K562 (cell line): ENCODE results near the gene TTLL9. TPM values are rescaled to one million over a fixed set of nuclear protein-coding genes. Genes with fewer than 3 reads are reported as not detected.

Source experiments
- ATAC-seq: fragments of 200-7000 bp; cut with Tn5 transposase; 3 replicates; pipeline ENCODE4 v1.9.1; 2020; ENCODE audit warnings: moderate library complexity
- BruUV-seq: library from RNA; stranded (reverse); fragments of 400-500 nt; replicated peaks from 2 replicates; lab custom pipeline; 2021; lab: Mats Ljungman, UMichigan
- CTCF ChIA-PET: fragments of 300-600 bp; formaldehyde crosslinking; extraction: SDS; loops from one replicate; lab custom pipeline; 2021; ENCODE audit warnings: low intra/inter-chr PET ratio; lab: Yijun Ruan, JAX
- POLR2A ChIA-PET: fragments of 300-600, 350-650 bp; sonication (Branson Sonifier 250); formaldehyde crosslinking; extraction: SDS; loops from one replicate; lab custom pipeline; 2021; ENCODE audit warnings: antibody characterized with exemption, inconsistent platforms; lab: Yijun Ruan, JAX
- DNase-seq, 4 experiments: peaks; one replicate each; pipeline versions ENCODE4 v3.0.0 to v3.0.0-alpha.2; 2011 to 2018; ENCODE audit warnings: low spot score in 3 of 4, mixed read lengths in 3 of 4; ENCODE audit errors: extremely low read depth in 1 of 4
- FAIRE-seq: peaks from 2 replicates; lab custom pipeline; 2011; peaks lifted over from hg19 to GRCh38; lab: Jason Lieb, UNC
- H2AFZ ChIP-seq: 2 replicates; pipeline ENCODE4 v1.6.0; 2011; ENCODE audit warnings: low read depth, low read length, control low read depth, inconsistent platforms
- H3K27ac ChIP-seq: fragments of 200-600 bp; 3 replicates; pipeline ENCODE4 v1.8.0; 2011; ENCODE audit warnings: low read depth, mild to moderate bottlenecking, control low read depth, inconsistent platforms, low read length, moderate library complexity, mixed read lengths; ENCODE audit errors: extremely low read depth
- H3K27me3 ChIP-seq, 2 experiments: fragments of 300-600 bp in 1 of 2; 2 replicates in 1 of 2; 3 replicates in 1 of 2; pipeline versions ENCODE4 v1.6.0 to v1.8.0; 2011; ENCODE audit warnings: inconsistent platforms in 2 of 2, low read length in 2 of 2, mild to moderate bottlenecking in 1 of 2, mixed read lengths in 1 of 2, moderate library complexity in 1 of 2; ENCODE audit not compliant: control insufficient read depth in 2 of 2, insufficient read depth in 2 of 2
- H3K36me3 ChIP-seq: fragments of 300-600 bp; 3 replicates; pipeline ENCODE4 v1.8.0; 2011; ENCODE audit warnings: mild to moderate bottlenecking, low read length, inconsistent platforms; ENCODE audit not compliant: control insufficient read depth, insufficient read depth
- H3K4me1 ChIP-seq, 2 experiments: fragments of 200-600 bp in 1 of 2; replicated peaks in 1 of 2; 2 replicates in 1 of 2; 3 replicates in 1 of 2; pipeline versions ENCODE4 v1.5.1 to v1.8.0; 2011; ENCODE audit warnings: inconsistent platforms in 2 of 2, low read length in 2 of 2, mild to moderate bottlenecking in 1 of 2, mixed read lengths in 1 of 2, moderate library complexity in 1 of 2; ENCODE audit not compliant: control insufficient read depth in 2 of 2, insufficient read depth in 2 of 2
- H3K4me2 ChIP-seq: 2 replicates; pipeline ENCODE4 v1.6.1; 2011; ENCODE audit warnings: low read length, control low read depth, inconsistent platforms, mixed read lengths; ENCODE audit not compliant: insufficient read depth
- H3K4me3 ChIP-seq: fragments of 200-600 bp; sonication (generic), shearing (Covaris generic); 2 replicates; pipeline ENCODE4 v1.5.1; 2016; ENCODE audit warnings: control low read depth, inconsistent platforms
- H3K79me2 ChIP-seq: fragments of 200-600 bp; 3 replicates; pipeline ENCODE4 v1.8.0; 2011; ENCODE audit warnings: low read length, inconsistent platforms; ENCODE audit not compliant: control insufficient read depth, insufficient read depth
- H3K9ac ChIP-seq, 2 experiments: 2 replicates each; pipeline versions ENCODE4 v1.6.0 to v1.6.1; 2011; ENCODE audit warnings: low read depth in 2 of 2, low read length in 2 of 2, control low read depth in 1 of 2, inconsistent platforms in 1 of 2, mild to moderate bottlenecking in 1 of 2, mixed read lengths in 1 of 2; ENCODE audit not compliant: insufficient read depth in 1 of 2
- H3K9me1 ChIP-seq: one replicate; pipeline ENCODE4 v1.6.0; 2011; ENCODE audit warnings: inconsistent platforms, mild to moderate bottlenecking, low read length, moderate library complexity; ENCODE audit not compliant: control insufficient read depth, insufficient read depth
- H3K9me3 ChIP-seq: replicated peaks from 2 replicates; pipeline ENCODE4 v1.5.1; 2011; ENCODE audit warnings: low read depth, low read length, inconsistent platforms; ENCODE audit not compliant: control insufficient read depth, insufficient read depth
- H4K20me1 ChIP-seq: replicated peaks from 2 replicates; pipeline ENCODE4 v1.6.1; 2011; ENCODE audit warnings: low read length, inconsistent platforms, mixed read lengths; ENCODE audit not compliant: control insufficient read depth, insufficient read depth
- ADNP ChIP-seq: fragments of 200-800 bp; sonication (Bioruptor generic); IDR thresholded peaks from 2 replicates; pipeline ENCODE4 v1.6.1; 2016; ENCODE audit warnings: missing genetic modification characterization, missing compliant biosample characterization
- BCOR ChIP-seq: fragments of 450-650 bp; IDR thresholded peaks from 2 replicates; pipeline ENCODE4 v1.6.1; 2016
- CBX1 ChIP-seq: sonication (generic); IDR thresholded peaks from 2 replicates; pipeline ENCODE4 v1.6.1; 2016; ENCODE audit warnings: antibody characterized with exemption, low read depth, mild to moderate bottlenecking
- CC2D1A ChIP-seq: fragments of 450-650 bp; IDR thresholded peaks from 2 replicates; pipeline ENCODE4 v1.6.1; 2017; ENCODE audit warnings: mild to moderate bottlenecking
- CHD4 ChIP-seq: fragments of 200-600 bp; sonication (generic); IDR thresholded peaks from 3 replicates; pipeline ENCODE4 v1.6.1; 2012; ENCODE audit warnings: low read depth, mild to moderate bottlenecking, mixed read lengths, low read length, inconsistent platforms; ENCODE audit not compliant: insufficient read depth, insufficient replicate concordance, poor library complexity, severe bottlenecking
- EZH2 ChIP-seq: IDR thresholded peaks from 2 replicates; pipeline ENCODE4 v1.6.1; 2012; ENCODE audit warnings: low read depth, mild to moderate bottlenecking, inconsistent platforms, low read length, borderline replicate concordance
- HDAC2 ChIP-seq: fragments of 450-650 bp; IDR thresholded peaks from 2 replicates; pipeline ENCODE4 v1.6.1; 2016; ENCODE audit warnings: mild to moderate bottlenecking
- JUNB ChIP-seq: fragments of 450-650 bp; formaldehyde crosslinking; conservative IDR thresholded peaks from 2 replicates; pipeline ENCODE4 v1.4.0; 2020; ENCODE audit warnings: mild to moderate bottlenecking
- KDM1A ChIP-seq, 2 experiments: fragments of 450-650 bp; IDR thresholded peaks; 2 replicates each; pipeline ENCODE4 v1.6.1; 2016; ENCODE audit warnings: mild to moderate bottlenecking in 2 of 2
- KDM5B ChIP-seq: fragments of 200-600 bp; sonication (generic); IDR thresholded peaks from 2 replicates; pipeline ENCODE4 v1.6.1; 2012; ENCODE audit warnings: low read depth, mild to moderate bottlenecking, moderate library complexity, low read length, control low read depth, inconsistent platforms; ENCODE audit not compliant: insufficient replicate concordance
- LARP7 ChIP-seq: fragments of 450-650 bp; IDR thresholded peaks from 2 replicates; pipeline ENCODE4 v1.6.1; 2016
- PTBP1 ChIP-seq: fragments of 200-400 bp; formaldehyde crosslinking; IDR thresholded peaks from 2 replicates; pipeline ENCODE4 v1.6.1; 2017; ENCODE audit warnings: low read depth, low read length
- RBM25 ChIP-seq: fragments of 200-400 bp; formaldehyde crosslinking; IDR thresholded peaks from 2 replicates; pipeline ENCODE4 v1.6.1; 2018; ENCODE audit warnings: low read length, low read depth, moderate library complexity; ENCODE audit not compliant: severe bottlenecking
- RCOR1 ChIP-seq, 2 experiments: IDR thresholded peaks; 2 replicates each; pipeline ENCODE4 v1.6.1; 2012; ENCODE audit warnings: low read depth in 2 of 2, low read length in 2 of 2, borderline replicate concordance in 1 of 2, improper control_type of control experiment in 1 of 2
- SMARCA5 ChIP-seq: fragments of 450-650 bp; IDR thresholded peaks from 2 replicates; pipeline ENCODE4 v1.6.1; 2016
- ZFPM2 ChIP-seq: fragments of 250-450 bp; sonication (Bioruptor Pico); IDR thresholded peaks from 2 replicates; pipeline ENCODE4 v1.5.1; 2022; ENCODE audit warnings: mild to moderate bottlenecking
- ZNF431 ChIP-seq: sonication (generic); formaldehyde crosslinking; IDR thresholded peaks from 2 replicates; pipeline ENCODE4 v1.8.0; 2022; ENCODE audit warnings: mild to moderate bottlenecking, missing genetic modification reagents
- ZNF699 ChIP-seq: fragments of 250-450 bp; sonication (Bioruptor Pico); IDR thresholded peaks from 2 replicates; pipeline ENCODE4 v1.8.0; 2021; ENCODE audit warnings: mild to moderate bottlenecking, moderate library complexity; ENCODE audit not compliant: insufficient replicate concordance
- ZNF830 ChIP-seq: fragments of 250-450 bp; sonication (Bioruptor Pico); IDR thresholded peaks from 2 replicates; pipeline ENCODE4 v1.5.0; 2021; ENCODE audit warnings: mild to moderate bottlenecking
- WGBS: fragments of 100-300 bp; shearing (Covaris generic); methylation state at CpG from one replicate; pipeline ENCODE4 v1.1.6; 2016; ENCODE audit warnings: low coverage, mixed read lengths; ENCODE audit not compliant: insufficient coverage; ENCODE audit errors: missing lambda C conversion rate; 5-methylcytosine and 5-hydroxymethylcytosine counted together
- in situ Hi-C: fragments of 300-500 bp; cut with MboI; formaldehyde crosslinking; loops from 4 replicates; pipeline ENCODE4 v1.15.0; 2018; ENCODE audit warnings: inconsistent platforms, mixed read lengths
- intact Hi-C: fragments of 100-400 bp; cut with micrococcal nuclease; formaldehyde crosslinking; loops from 2 replicates; pipeline ENCODE4 v1.14.2; 2022
- polyA plus RNA-seq, 8 experiments: library from polyadenylated mRNA; depleted of rRNA in 4 of 8; stranded (reverse) in 5 of 8; unstranded in 3 of 8; fragments of >200 nt; fragmentation: Nextera tagmentation in 2 of 8; fragmentation: Illumina TruSeq in 1 of 8; extraction: Ambion mirVana in 2 of 8; extraction: Trizol in 1 of 8; gene quantifications; 2 replicates each; pipeline versions ENCODE4 v1.2.1 to v1.2.3, GENCODE V29; 2011 to 2014; ENCODE audit warnings: inconsistent platforms in 1 of 8, missing spikeins in 1 of 8
- total RNA-seq, 7 experiments: library from RNA; depleted of rRNA in 6 of 7; stranded (reverse); fragments of >200 nt in 6 of 7; fragmentation: Illumina TruSeq in 2 of 7; extraction: Trizol in 2 of 7; gene quantifications; 2 replicates each; pipeline versions ENCODE4 v1.2.1 to v1.2.3, GENCODE V29; 2011 to 2021; ENCODE audit warnings: low replicate concordance in 1 of 7

Gene TTLL9
- total and polyA plus RNA-seq, 9 of the 15 experiments (the other 6 are each of a cell fraction or from before 2014, with no cell fraction given): 0.06 to 0.07 TPM; not detected in 7

GRCh38 chr20:31830406-31830981, 39.9 kb upstream of the TTLL9 start (continued):
- TF ChIP-seq ZNF699 (CRISPR knock-in tag) (no peak), EZH2 (no peak), KDM5B (no peak), LARP7 (no peak)

DNA sequence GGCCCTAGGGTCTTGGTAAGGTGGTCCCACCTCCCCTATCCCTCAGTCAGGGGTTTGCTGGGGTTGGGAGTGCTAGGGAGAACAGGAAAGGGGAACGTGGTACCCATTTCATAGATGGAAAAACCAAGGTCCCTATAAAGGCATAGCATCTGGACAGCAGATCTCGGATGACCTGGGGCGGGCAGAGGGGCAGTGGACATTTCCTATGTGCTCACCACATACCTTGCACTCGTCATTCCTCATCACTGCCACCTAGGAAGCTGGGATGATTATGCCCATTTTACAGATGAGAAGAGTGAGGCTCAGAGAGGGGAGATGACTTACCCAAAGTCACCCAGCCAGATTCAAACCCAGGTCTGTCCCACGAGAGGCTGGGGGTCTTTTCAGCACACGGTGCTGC, 39.2 kb upstream of the TTLL9 start:
- Histone ChIP-seq H3K9me1 (no peaks in the 10 kb centered on the region), H4K20me1 (0 out of 2 replicates have a peak, but pooled peaks cover 9% of the 10 kb centered on the region), H3K79me2 (no peaks in the 10 kb centered on the region), H3K4me1 (peaks cover 9 to 29% of the 10 kb centered on the region in 2 experiments), H3K36me3 (no peaks in the 10 kb centered on the region), H3K9ac (no peak overlapping the region), H3K27me3 (peaks cover 0 to 7% of the 10 kb centered on the region in 2 experiments; a peak in 2 of 5 replicates), H3K27ac (no peak overlapping the region), H3K4me2 (no peak overlapping the region; the same call in 1 of the 2 replicates), H3K9me3 (no peaks in the 10 kb centered on the region), H2AFZ (no peak overlapping the region), H3K4me3 (no peak overlapping the region)
- TF ChIP-seq ADNP: peak; percentile 90
- peak; percentile 84 to 93 for TF ChIP-seq KDM1A (IDR thresholded peaks at IDR 0.05)
- TF ChIP-seq PTBP1: 0 out of 2 replicates have a peak, but pooled peaks have one; percentile 38
- 0 out of 2 replicates have a peak, but pooled peaks have one; percentile 13 for TF ChIP-seq CC2D1A
- peak; percentile 44; the same call in 1 of the 2 replicates for TF ChIP-seq CBX1
- TF ChIP-seq RBM25: peak; percentile 91
- TF ChIP-seq JUNB (CRISPR knock-in tag): no peak
- peak; percentile 86 for TF ChIP-seq CHD4
- TF ChIP-seq BCOR: peak; percentile 96
- TF ChIP-seq HDAC2: peak; percentile 87; the same call in 1 of the 2 replicates
- TF ChIP-seq RCOR1 (IDR thresholded peaks at IDR 0.05; ENCODE audit: borderline replicate concordance in 1 of 2, low read depth in 2 of 2, low read length in 2 of 2): peak in 1 of 2 experiments; percentile 68; a peak in 2 of 4 replicates
- TF ChIP-seq ZNF431 (CRISPR knock-in tag): no peak
- no peak for TF ChIP-seq ZFPM2 (CRISPR knock-in tag)
- peak; percentile 86 for TF ChIP-seq SMARCA5
- TF ChIP-seq ZNF830 (CRISPR knock-in tag): no peak
- no TSS peak for BruUV-seq
- ATAC-seq (no peak), DNase-seq (no peak), FAIRE-seq (no peak)
- in situ Hi-C loops: loop anchor here (25.0 kb wide), 1 partner anchor 831 kb away; the partner anchor contains the start of gene C20orf203
- intact Hi-C loops: loop anchor here (5.0 kb wide), 1 partner anchor 104 kb away; no protein-coding TSS in a partner anchor
- 34% methylated on average over 5 of the region's 6 CpGs for WGBS
- ChIA-PET POLR2A (interaction anchor here (0.5 kb wide), 1 partner anchor 10 kb away, joined by 3 read pairs; no protein-coding TSS in a partner anchor), CTCF (no interaction called here)
